K562 (cell line): ENCODE results near the gene ELOVL7. TPM values are rescaled to one million over a fixed set of nuclear protein-coding genes. Genes with fewer than 3 reads are reported as not detected.

Experiments used
- ATAC-seq: fragments of 200-7000 bp; cut with Tn5 transposase; 3 replicates; pipeline ENCODE4 v1.9.1; 2020; ENCODE audit warnings: moderate library complexity
- BruUV-seq: library from RNA; stranded (reverse); fragments of 400-500 nt; replicated peaks from 2 replicates; lab custom pipeline; 2021; lab: Mats Ljungman, UMichigan
- CTCF ChIA-PET: fragments of 300-600 bp; formaldehyde crosslinking; extraction: SDS; loops from one replicate; lab custom pipeline; 2021; ENCODE audit warnings: low intra/inter-chr PET ratio; lab: Yijun Ruan, JAX
- POLR2A ChIA-PET: fragments of 300-600, 350-650 bp; sonication (Branson Sonifier 250); formaldehyde crosslinking; extraction: SDS; loops from one replicate; lab custom pipeline; 2021; ENCODE audit warnings: antibody characterized with exemption, inconsistent platforms; lab: Yijun Ruan, JAX
- DNase-seq, 4 experiments: peaks; one replicate each; pipeline versions ENCODE4 v3.0.0 to v3.0.0-alpha.2; 2011 to 2018; ENCODE audit warnings: low spot score in 3 of 4, mixed read lengths in 3 of 4; ENCODE audit errors: extremely low read depth in 1 of 4
- FAIRE-seq: peaks from 2 replicates; lab custom pipeline; 2011; peaks lifted over from hg19 to GRCh38; lab: Jason Lieb, UNC
- H2AFZ ChIP-seq: 2 replicates; pipeline ENCODE4 v1.6.0; 2011; ENCODE audit warnings: low read depth, low read length, control low read depth, inconsistent platforms
- H3K27ac ChIP-seq: fragments of 200-600 bp; 3 replicates; pipeline ENCODE4 v1.8.0; 2011; ENCODE audit warnings: low read depth, mild to moderate bottlenecking, control low read depth, inconsistent platforms, low read length, moderate library complexity, mixed read lengths; ENCODE audit errors: extremely low read depth
- H3K27me3 ChIP-seq, 2 experiments: fragments of 300-600 bp in 1 of 2; 2 replicates in 1 of 2; 3 replicates in 1 of 2; pipeline versions ENCODE4 v1.6.0 to v1.8.0; 2011; ENCODE audit warnings: inconsistent platforms in 2 of 2, low read length in 2 of 2, mild to moderate bottlenecking in 1 of 2, mixed read lengths in 1 of 2, moderate library complexity in 1 of 2; ENCODE audit not compliant: control insufficient read depth in 2 of 2, insufficient read depth in 2 of 2
- H3K36me3 ChIP-seq: fragments of 300-600 bp; 3 replicates; pipeline ENCODE4 v1.8.0; 2011; ENCODE audit warnings: mild to moderate bottlenecking, low read length, inconsistent platforms; ENCODE audit not compliant: control insufficient read depth, insufficient read depth
- H3K4me1 ChIP-seq, 2 experiments: fragments of 200-600 bp in 1 of 2; replicated peaks in 1 of 2; 2 replicates in 1 of 2; 3 replicates in 1 of 2; pipeline versions ENCODE4 v1.5.1 to v1.8.0; 2011; ENCODE audit warnings: inconsistent platforms in 2 of 2, low read length in 2 of 2, mild to moderate bottlenecking in 1 of 2, mixed read lengths in 1 of 2, moderate library complexity in 1 of 2; ENCODE audit not compliant: control insufficient read depth in 2 of 2, insufficient read depth in 2 of 2
- H3K4me2 ChIP-seq: 2 replicates; pipeline ENCODE4 v1.6.1; 2011; ENCODE audit warnings: low read length, control low read depth, inconsistent platforms, mixed read lengths; ENCODE audit not compliant: insufficient read depth
- H3K4me3 ChIP-seq: fragments of 200-600 bp; sonication (generic), shearing (Covaris generic); 2 replicates; pipeline ENCODE4 v1.5.1; 2016; ENCODE audit warnings: control low read depth, inconsistent platforms
- H3K79me2 ChIP-seq: fragments of 200-600 bp; 3 replicates; pipeline ENCODE4 v1.8.0; 2011; ENCODE audit warnings: low read length, inconsistent platforms; ENCODE audit not compliant: control insufficient read depth, insufficient read depth
- H3K9ac ChIP-seq, 2 experiments: 2 replicates each; pipeline versions ENCODE4 v1.6.0 to v1.6.1; 2011; ENCODE audit warnings: low read depth in 2 of 2, low read length in 2 of 2, control low read depth in 1 of 2, inconsistent platforms in 1 of 2, mild to moderate bottlenecking in 1 of 2, mixed read lengths in 1 of 2; ENCODE audit not compliant: insufficient read depth in 1 of 2
- H3K9me1 ChIP-seq: one replicate; pipeline ENCODE4 v1.6.0; 2011; ENCODE audit warnings: inconsistent platforms, mild to moderate bottlenecking, low read length, moderate library complexity; ENCODE audit not compliant: control insufficient read depth, insufficient read depth
- H3K9me3 ChIP-seq: replicated peaks from 2 replicates; pipeline ENCODE4 v1.5.1; 2011; ENCODE audit warnings: low read depth, low read length, inconsistent platforms; ENCODE audit not compliant: control insufficient read depth, insufficient read depth
- H4K20me1 ChIP-seq: replicated peaks from 2 replicates; pipeline ENCODE4 v1.6.1; 2011; ENCODE audit warnings: low read length, inconsistent platforms, mixed read lengths; ENCODE audit not compliant: control insufficient read depth, insufficient read depth
- BRCA1 ChIP-seq, 2 experiments: fragments of 450-650 bp in 1 of 2; sonication (generic) in 1 of 2; formaldehyde crosslinking in 1 of 2; IDR thresholded peaks; 2 replicates each; pipeline versions ENCODE4 v1.5.0 to v1.6.1; 2017 to 2020; ENCODE audit warnings: mild to moderate bottlenecking in 1 of 2, missing genetic modification reagents in 1 of 2
- FOXK1 ChIP-seq: sonication (generic); formaldehyde crosslinking; IDR thresholded peaks from 2 replicates; pipeline ENCODE4 v1.8.0; 2022; ENCODE audit warnings: missing genetic modification reagents, mild to moderate bottlenecking, borderline replicate concordance
- GTF3C2 ChIP-seq: IDR thresholded peaks from 3 replicates; pipeline ENCODE4 v1.6.1; 2011; ENCODE audit warnings: borderline replicate concordance, mild to moderate bottlenecking, moderate library complexity; ENCODE audit not compliant: insufficient read length; ENCODE audit errors: extremely low read depth
- HNRNPL ChIP-seq: fragments of 200-400 bp; formaldehyde crosslinking; IDR thresholded peaks from 2 replicates; pipeline ENCODE4 v1.6.1; 2017; ENCODE audit warnings: low read depth, mild to moderate bottlenecking, low read length
- MECOM ChIP-seq: fragments of 250-450 bp; sonication (Bioruptor Pico); IDR thresholded peaks from 2 replicates; pipeline ENCODE4 v1.8.0; 2022; ENCODE audit warnings: inconsistent platforms
- PCBP2 ChIP-seq: fragments of 200-400 bp; formaldehyde crosslinking; IDR thresholded peaks from 2 replicates; pipeline ENCODE4 v1.6.1; 2018; ENCODE audit warnings: low read length, low read depth, mild to moderate bottlenecking, moderate library complexity; ENCODE audit not compliant: poor library complexity, severe bottlenecking
- PURB ChIP-seq: sonication (generic); formaldehyde crosslinking; IDR thresholded peaks from 2 replicates; pipeline ENCODE4 v1.9.0; 2021; ENCODE audit warnings: low read depth, mild to moderate bottlenecking, missing genetic modification reagents
- YBX1 ChIP-seq: fragments of 450-650 bp; IDR thresholded peaks from 2 replicates; pipeline ENCODE4 v1.7.1; 2016; ENCODE audit warnings: mild to moderate bottlenecking
- ZBTB17 ChIP-seq: fragments of 450-650 bp; formaldehyde crosslinking; IDR thresholded peaks from 2 replicates; pipeline ENCODE4 v1.4.0; 2020; ENCODE audit warnings: mild to moderate bottlenecking
- ZNF197 ChIP-seq: fragments of 200-800 bp; sonication (Bioruptor generic); IDR thresholded peaks from 2 replicates; pipeline ENCODE4 v1.6.1; 2016; ENCODE audit warnings: low read depth, missing genetic modification characterization, missing compliant biosample characterization
- ZNF551 ChIP-seq: fragments of 250-450 bp; sonication (Bioruptor Pico); IDR thresholded peaks from 2 replicates; pipeline ENCODE4 v1.5.0; 2021; ENCODE audit warnings: mild to moderate bottlenecking, moderate library complexity
- ZNF586 ChIP-seq: fragments of 450-650 bp; formaldehyde crosslinking; conservative IDR thresholded peaks from 2 replicates; pipeline ENCODE4 v1.4.0; 2020; ENCODE audit warnings: mild to moderate bottlenecking, moderate library complexity
- WGBS: fragments of 100-300 bp; shearing (Covaris generic); methylation state at CpG from one replicate; pipeline ENCODE4 v1.1.6; 2016; ENCODE audit warnings: low coverage, mixed read lengths; ENCODE audit not compliant: insufficient coverage; ENCODE audit errors: missing lambda C conversion rate; 5-methylcytosine and 5-hydroxymethylcytosine counted together
- in situ Hi-C: fragments of 300-500 bp; cut with MboI; formaldehyde crosslinking; loops from 4 replicates; pipeline ENCODE4 v1.15.0; 2018; ENCODE audit warnings: inconsistent platforms, mixed read lengths
- intact Hi-C: fragments of 100-400 bp; cut with micrococcal nuclease; formaldehyde crosslinking; loops from 2 replicates; pipeline ENCODE4 v1.14.2; 2022
- polyA plus RNA-seq, 8 experiments: library from polyadenylated mRNA; depleted of rRNA in 4 of 8; stranded (reverse) in 5 of 8; unstranded in 3 of 8; fragments of >200 nt; fragmentation: Nextera tagmentation in 2 of 8; fragmentation: Illumina TruSeq in 1 of 8; extraction: Ambion mirVana in 2 of 8; extraction: Trizol in 1 of 8; gene quantifications; 2 replicates each; pipeline versions ENCODE4 v1.2.1 to v1.2.3, GENCODE V29; 2011 to 2014; ENCODE audit warnings: inconsistent platforms in 1 of 8, missing spikeins in 1 of 8
- total RNA-seq, 7 experiments: library from RNA; depleted of rRNA in 6 of 7; stranded (reverse); fragments of >200 nt in 6 of 7; fragmentation: Illumina TruSeq in 2 of 7; extraction: Trizol in 2 of 7; gene quantifications; 2 replicates each; pipeline versions ENCODE4 v1.2.1 to v1.2.3, GENCODE V29; 2011 to 2021; ENCODE audit warnings: low replicate concordance in 1 of 7
- TF ChIP-seq, protein P1 (sequence below): sonication (generic); IDR thresholded peaks from 2 replicates; pipeline ENCODE4 v1.6.1; 2016

The ELOVL7 gene
- total and polyA plus RNA-seq, 9 of the 15 experiments (the other 6 are each of a cell fraction or from before 2014, with no cell fraction given) = 4.5 to 12.3 (median 6.9) TPM

DNA sequence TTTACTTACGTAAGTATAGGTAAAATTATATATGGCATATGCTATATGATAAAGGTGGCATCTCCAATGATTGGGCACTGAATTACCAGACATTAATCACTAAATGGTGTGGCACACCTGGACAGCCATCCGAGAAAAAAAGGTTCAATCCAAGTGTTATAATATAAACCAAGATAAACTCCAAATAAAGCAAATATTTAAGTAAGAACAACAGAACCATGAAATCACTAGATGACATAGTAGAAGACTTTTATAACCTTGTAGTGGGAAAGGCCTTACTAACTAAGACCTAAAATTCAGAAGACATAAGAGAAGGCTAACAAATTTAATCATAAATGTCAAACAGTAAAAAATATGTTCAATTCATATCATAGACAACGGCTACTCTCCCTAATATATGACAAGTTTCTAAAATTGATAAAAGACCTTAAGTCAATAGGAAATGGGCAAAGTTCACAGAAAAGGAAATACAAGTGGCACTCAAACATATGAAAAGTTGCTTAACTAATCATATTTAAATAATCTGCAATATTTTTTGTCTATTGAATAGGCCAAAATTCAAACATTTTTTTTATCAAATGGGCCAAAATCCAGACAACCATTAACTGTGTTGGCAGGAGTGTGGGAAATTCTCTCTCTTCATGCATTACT is 55.1 kb downstream of the ELOVL7 start:
- Histone ChIP-seq H3K4me1 (no peaks in the 10 kb centered on the region), H4K20me1 (no peaks in the 10 kb centered on the region), H3K9ac (no peak overlapping the region), H3K4me3 (no peak overlapping the region), H3K9me1 (no peaks in the 10 kb centered on the region), H3K4me2 (no peak overlapping the region), H3K79me2 (no peaks in the 10 kb centered on the region), H3K27me3 (no peaks in the 10 kb centered on the region), H3K9me3 (no peaks in the 10 kb centered on the region), H2AFZ (no peak overlapping the region), H3K36me3 (no peaks in the 10 kb centered on the region), H3K27ac (no peak overlapping the region)
- TF ChIP-seq ZNF197 (CRISPR knock-in tag) = no peak
- TF ChIP-seq, protein P1, sequence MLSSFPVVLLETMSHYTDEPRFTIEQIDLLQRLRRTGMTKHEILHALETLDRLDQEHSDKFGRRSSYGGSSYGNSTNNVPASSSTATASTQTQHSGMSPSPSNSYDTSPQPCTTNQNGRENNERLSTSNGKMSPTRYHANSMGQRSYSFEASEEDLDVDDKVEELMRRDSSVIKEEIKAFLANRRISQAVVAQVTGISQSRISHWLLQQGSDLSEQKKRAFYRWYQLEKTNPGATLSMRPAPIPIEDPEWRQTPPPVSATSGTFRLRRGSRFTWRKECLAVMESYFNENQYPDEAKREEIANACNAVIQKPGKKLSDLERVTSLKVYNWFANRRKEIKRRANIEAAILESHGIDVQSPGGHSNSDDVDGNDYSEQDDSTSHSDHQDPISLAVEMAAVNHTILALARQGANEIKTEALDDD = no peak
- TF ChIP-seq ZBTB17 (CRISPR knock-in tag) = no peak
- TF ChIP-seq ZNF551 (CRISPR knock-in tag) = no peak
- TF ChIP-seq MECOM (CRISPR knock-in tag) = no peak
- no peak for TF ChIP-seq HNRNPL
- TF ChIP-seq ZNF586 (CRISPR knock-in tag) = no peak
- TF ChIP-seq BRCA1 (IDR thresholded peaks at IDR 0.05) = no peak
- TF ChIP-seq BRCA1 (CRISPR knock-in tag; IDR thresholded peaks at IDR 0.05) = no peak
- TF ChIP-seq YBX1 = no peak
- TF ChIP-seq GTF3C2 = no peak
- TF ChIP-seq PCBP2 = no peak
- TF ChIP-seq PURB = no peak
- TF ChIP-seq FOXK1 (CRISPR knock-in tag) = no peak
- CTCF ChIA-PET = no interaction called here
- FAIRE-seq (no peak), DNase-seq (no peak), ATAC-seq (no peak)
- no TSS peak for BruUV-seq
- 41% methylated on average over 3 of the region's 3 CpGs for WGBS
- in situ Hi-C loops (no loop called here), intact Hi-C loops (no loop called here)
- POLR2A ChIA-PET = no interaction called here
